D721Med (cell line): ENCODE data around the gene CNOT10.

ENCODE experiments used
- DNase-seq: peaks from one replicate; pipeline ENCODE4 v3.0.0; 2011; ENCODE audit warnings: low spot score; ENCODE audit not compliant: insufficient read length
- FAIRE-seq: peaks from 2 replicates; lab custom pipeline; 2011; peaks lifted over from hg19 to GRCh38; lab: Jason Lieb, UNC
- TF ChIP-seq, protein P1 (sequence below): IDR thresholded peaks from 2 replicates; pipeline ENCODE4 v1.5.1; 2012; ENCODE audit warnings: mild to moderate bottlenecking, control low read depth; ENCODE audit not compliant: insufficient read depth; ENCODE audit errors: missing control alignments

The CNOT10 gene

GRCh38 chr3:32708672-32709283 lies 23.8 kb downstream of the CNOT10 start:
- TF ChIP-seq, protein P1, sequence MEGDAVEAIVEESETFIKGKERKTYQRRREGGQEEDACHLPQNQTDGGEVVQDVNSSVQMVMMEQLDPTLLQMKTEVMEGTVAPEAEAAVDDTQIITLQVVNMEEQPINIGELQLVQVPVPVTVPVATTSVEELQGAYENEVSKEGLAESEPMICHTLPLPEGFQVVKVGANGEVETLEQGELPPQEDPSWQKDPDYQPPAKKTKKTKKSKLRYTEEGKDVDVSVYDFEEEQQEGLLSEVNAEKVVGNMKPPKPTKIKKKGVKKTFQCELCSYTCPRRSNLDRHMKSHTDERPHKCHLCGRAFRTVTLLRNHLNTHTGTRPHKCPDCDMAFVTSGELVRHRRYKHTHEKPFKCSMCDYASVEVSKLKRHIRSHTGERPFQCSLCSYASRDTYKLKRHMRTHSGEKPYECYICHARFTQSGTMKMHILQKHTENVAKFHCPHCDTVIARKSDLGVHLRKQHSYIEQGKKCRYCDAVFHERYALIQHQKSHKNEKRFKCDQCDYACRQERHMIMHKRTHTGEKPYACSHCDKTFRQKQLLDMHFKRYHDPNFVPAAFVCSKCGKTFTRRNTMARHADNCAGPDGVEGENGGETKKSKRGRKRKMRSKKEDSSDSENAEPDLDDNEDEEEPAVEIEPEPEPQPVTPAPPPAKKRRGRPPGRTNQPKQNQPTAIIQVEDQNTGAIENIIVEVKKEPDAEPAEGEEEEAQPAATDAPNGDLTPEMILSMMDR = no peak
- no peak for FAIRE-seq
- no peak for DNase-seq

DNA sequence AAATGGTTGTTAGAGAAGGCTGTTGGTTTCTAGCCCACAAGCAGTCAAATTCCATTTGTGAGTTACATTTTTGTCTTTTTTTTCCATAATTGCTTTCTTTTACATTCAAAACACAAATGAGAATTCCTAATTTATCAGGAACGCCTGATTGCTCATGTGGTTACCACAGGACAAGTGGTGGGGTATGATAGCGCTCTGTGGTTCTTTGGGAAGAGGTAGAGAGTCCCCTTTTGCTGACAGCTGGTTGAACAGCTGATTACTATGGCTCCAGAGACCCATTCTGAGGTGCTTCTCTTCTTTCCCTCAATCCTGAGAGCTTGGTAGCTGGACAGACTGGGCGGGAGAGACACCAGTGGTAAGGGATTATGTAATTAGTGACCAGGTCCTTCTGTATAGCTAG lies 24.4 kb downstream of the CNOT10 start:
- FAIRE-seq (no peak), DNase-seq (no peak)
- TF ChIP-seq, protein P1 = no peak

DNA sequence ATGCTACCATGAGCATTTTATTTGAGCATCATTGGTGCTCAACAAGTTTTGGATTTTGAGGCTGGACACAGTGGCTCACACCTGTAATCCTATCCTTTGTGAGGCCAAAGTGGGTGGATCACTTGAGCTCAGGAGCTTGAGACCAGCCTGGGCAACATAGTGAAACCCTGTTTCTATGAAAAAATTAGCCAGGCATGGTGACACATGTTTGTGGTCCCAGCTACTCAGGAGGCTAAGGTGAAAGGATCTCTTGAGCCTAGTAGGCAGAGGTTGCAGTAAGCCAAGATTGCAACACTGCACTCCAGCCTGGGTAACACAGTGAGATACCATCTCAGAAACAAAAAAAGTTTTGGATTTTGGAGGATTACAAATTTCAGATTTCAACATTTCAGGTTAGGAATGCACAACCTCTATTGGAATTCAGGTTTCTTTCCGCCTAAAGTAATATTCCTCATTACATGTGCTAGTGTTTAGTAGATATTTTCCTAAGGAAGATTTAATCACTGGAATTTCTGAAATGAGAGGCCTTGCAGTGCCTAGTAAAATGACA lies 27.6 kb downstream of the CNOT10 start:
- TF ChIP-seq, protein P1 = no peak
- FAIRE-seq (no peak), DNase-seq (no peak)

GRCh38 chr3:32713181-32713580 lies 28.2 kb downstream of the CNOT10 start:
- no peak for FAIRE-seq
- TF ChIP-seq, protein P1 = no peak

GRCh38 chr3:32719335-32719734 lies 34.3 kb downstream of the CNOT10 start:
- FAIRE-seq (no peak), DNase-seq (no peak)
- TF ChIP-seq, protein P1 = no peak

More at GRCh38 chr3:32713181-32713580, 28.2 kb downstream of the CNOT10 start:
- DNase-seq = no peak

- FAIRE-seq = no peak
- DNase-seq = no peak
- TF ChIP-seq, protein P1 = no peak
These were observed 34.9 kb downstream of the CNOT10 start for GRCh38 chr3:32719931-32720330.

GRCh38 chr3:32725721-32726120 lies 40.7 kb downstream of the CNOT10 start:
- TF ChIP-seq, protein P1 = no peak
- FAIRE-seq (no peak), DNase-seq (no peak)
